ENCODE measurements around the gene KDELR3. TPM values are rescaled to one million over a fixed set of nuclear protein-coding genes. Genes with fewer than 3 reads are reported as not detected.
"Not testable (repeated sequence)": the region's sequence is repeated elsewhere in the genome, so short reads cannot be mapped to it uniquely, and the experiment has no call there.

The KDELR3 gene
- total RNA-seq, 6 donors from 2014 or later: 7.3 to 14.2 (median 9.7) TPM

DNA sequence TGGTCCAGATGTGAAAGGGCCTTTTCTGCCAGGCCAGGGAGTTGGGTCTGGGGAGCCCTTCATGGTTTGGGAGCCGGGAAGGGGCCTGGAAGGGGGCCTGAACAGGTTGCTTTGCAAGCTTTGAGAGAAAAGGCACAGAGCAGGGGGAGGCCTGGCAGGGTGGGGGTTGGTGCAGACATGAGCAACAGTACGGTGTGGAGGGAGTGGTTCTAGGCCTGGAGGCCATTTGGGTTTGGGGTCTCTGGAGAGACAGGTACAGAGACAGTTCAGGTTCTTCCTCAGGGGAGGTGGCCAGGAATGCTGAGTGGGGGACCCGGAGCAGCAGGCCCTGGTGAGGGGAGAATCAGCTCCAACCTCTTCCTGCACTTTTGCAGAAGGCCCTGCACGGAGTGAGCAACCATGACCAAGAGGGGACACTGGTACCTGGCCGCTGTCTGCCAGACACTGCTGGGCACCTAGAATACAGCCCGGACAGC is 1.4 kb downstream of the KDELR3 start:
- H3K36me3 ChIP-seq: no peaks in the 10 kb centered on the region
- no peak for ATAC-seq (ENCODE audit: low FRiP score in 2 of 2)
- H3K27me3 ChIP-seq: no peaks in the 10 kb centered on the region
- H3K27ac ChIP-seq: no peak overlapping the region
- no peak overlapping the region for H3K4me3 ChIP-seq
- WGBS, 2 donors: 95 to 97% methylated on average over 6 of the region's 6 CpGs
- H3K9me3 ChIP-seq: no peaks in the 10 kb centered on the region
- TF ChIP-seq POLR2A (IDR thresholded peaks at IDR 0.05) (no peak), POLR2AphosphoS5 (IDR thresholded peaks at IDR 0.05) (no peak), EP300 (IDR thresholded peaks at IDR 0.05) (no peak)
- TF ChIP-seq, protein P1, sequence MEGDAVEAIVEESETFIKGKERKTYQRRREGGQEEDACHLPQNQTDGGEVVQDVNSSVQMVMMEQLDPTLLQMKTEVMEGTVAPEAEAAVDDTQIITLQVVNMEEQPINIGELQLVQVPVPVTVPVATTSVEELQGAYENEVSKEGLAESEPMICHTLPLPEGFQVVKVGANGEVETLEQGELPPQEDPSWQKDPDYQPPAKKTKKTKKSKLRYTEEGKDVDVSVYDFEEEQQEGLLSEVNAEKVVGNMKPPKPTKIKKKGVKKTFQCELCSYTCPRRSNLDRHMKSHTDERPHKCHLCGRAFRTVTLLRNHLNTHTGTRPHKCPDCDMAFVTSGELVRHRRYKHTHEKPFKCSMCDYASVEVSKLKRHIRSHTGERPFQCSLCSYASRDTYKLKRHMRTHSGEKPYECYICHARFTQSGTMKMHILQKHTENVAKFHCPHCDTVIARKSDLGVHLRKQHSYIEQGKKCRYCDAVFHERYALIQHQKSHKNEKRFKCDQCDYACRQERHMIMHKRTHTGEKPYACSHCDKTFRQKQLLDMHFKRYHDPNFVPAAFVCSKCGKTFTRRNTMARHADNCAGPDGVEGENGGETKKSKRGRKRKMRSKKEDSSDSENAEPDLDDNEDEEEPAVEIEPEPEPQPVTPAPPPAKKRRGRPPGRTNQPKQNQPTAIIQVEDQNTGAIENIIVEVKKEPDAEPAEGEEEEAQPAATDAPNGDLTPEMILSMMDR (IDR thresholded peaks at IDR 0.05): no peak
- DNase-seq: no peak
- H3K4me1 ChIP-seq: peaks cover 15 to 19% (median 16%) of the 10 kb centered on the region in 4 donors

DNA sequence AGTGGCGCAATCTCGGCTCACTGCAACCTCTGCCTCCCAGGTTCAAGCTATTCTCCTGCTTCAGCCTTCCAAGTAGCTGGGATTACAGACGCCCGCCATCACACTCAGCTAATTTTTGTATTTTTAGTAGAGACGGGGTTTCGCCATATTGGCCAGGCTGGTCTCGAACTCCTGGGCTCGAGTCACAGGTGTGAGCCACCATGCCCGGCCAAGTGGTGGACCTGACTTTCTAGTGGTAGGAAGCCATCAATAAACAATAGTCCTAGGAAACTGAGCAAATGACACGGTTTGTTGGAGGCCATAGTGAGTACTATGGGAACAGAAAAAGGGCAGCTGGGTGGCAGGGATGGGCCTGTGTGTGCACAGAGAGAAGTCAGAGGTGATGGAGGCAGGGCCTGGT is 2.3 kb downstream of the KDELR3 start:
- not testable (repeated sequence) for H3K4me3 ChIP-seq; H3K36me3 ChIP-seq; DNase-seq; H3K27me3 ChIP-seq; H3K27ac ChIP-seq; H3K9me3 ChIP-seq; ATAC-seq (ENCODE audit: low FRiP score in 2 of 2)
- WGBS, 2 donors: 94 to 97% methylated on average over 9 to 10 of the region's 10 CpGs
- H3K4me1 ChIP-seq: peaks cover 15 to 19% (median 16%) of the 10 kb centered on the region in 4 donors

DNA sequence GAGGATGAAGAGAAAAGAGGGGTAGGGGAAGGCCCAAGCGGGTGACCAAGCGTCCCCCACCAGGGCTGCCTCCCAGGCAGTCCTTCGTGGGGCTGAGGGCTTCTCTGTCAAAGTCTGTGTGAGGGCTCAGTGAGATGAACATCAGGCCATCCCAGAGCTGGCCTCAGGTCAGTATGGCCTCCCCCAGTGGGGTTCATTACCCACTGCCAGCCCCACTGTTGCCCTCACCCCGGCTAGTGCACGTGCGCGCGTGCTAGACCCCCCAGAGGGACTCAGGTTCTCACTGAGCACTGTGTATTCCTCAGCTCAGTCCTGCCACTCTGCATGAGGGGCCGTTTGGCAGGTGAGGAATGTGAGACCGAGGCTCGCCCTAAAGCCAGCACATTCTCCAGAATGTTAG is 3.3 kb downstream of the KDELR3 start:
- no peak for TF ChIP-seq POLR2A (IDR thresholded peaks at IDR 0.05)
- TF ChIP-seq POLR2AphosphoS5 (IDR thresholded peaks at IDR 0.05): no peak
- TF ChIP-seq, protein P1 (IDR thresholded peaks at IDR 0.05): no peak
- TF ChIP-seq EP300 (IDR thresholded peaks at IDR 0.05): no peak
- no peaks in the 10 kb centered on the region for H3K27me3 ChIP-seq
- ATAC-seq (ENCODE audit: low FRiP score in 2 of 2) (no peak), DNase-seq (no peak)
- peaks cover 15 to 19% (median 16%) of the 10 kb centered on the region in 4 donors for H3K4me1 ChIP-seq
- H3K36me3 ChIP-seq: no peaks in the 10 kb centered on the region
- no peak overlapping the region for H3K27ac ChIP-seq
- H3K9me3 ChIP-seq: no peaks in the 10 kb centered on the region
- H3K4me3 ChIP-seq: no peak overlapping the region
- 90 to 93% methylated on average over 6 to 8 of the region's 11 CpGs for WGBS, 2 donors

DNA sequence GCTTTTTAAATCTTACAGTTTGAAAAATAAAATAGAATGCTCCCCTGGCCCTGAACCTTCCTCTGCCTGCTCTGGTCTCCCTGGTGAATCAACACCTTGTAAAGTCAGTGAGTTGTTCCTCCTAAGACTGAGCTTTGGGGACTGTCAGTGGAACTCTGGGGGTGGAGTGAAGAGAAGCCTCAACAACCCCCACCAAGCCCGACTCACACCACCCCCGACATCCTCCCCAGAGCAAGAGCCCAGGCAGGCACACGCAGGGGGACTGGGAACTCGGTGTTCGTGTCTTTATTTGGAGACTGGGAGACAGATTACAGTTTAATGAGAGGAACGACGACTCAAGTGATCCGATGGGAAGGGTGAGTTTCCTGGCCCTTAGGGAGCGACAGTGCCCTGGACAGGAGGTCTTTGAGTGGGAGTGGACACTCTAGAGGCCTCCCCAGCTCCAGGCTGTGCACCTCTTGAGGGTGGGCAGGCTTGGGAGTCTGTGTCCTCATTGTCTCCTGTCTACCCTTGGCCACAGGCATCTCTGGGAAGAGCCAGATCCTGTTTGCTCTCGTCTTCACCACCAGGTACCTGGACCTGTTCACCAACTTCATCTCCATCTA is 6.2 kb downstream of the KDELR3 start:
- 76 to 77% methylated on average over 10 of the region's 10 CpGs for WGBS, 2 donors

DNA sequence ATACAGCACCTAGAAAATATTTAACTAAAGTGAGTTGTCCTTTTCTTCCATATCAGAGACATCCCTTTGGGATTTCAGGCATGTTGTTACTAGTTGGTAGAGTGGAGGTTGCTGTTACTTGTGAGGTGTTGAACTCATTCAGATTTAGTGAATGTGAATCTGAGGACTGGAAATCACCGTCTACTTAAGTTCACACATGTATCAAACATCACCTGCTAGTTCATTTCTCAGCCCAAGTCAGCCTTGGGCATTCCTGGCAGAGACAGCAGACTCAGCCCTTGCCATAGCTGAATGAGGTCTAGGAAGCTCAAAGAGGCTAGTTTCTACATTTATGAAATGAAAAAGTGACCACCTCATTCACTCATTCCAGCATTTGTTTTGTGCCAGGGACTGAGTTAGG is 9.7 kb downstream of the KDELR3 start:
- WGBS, 2 donors: 79 to 83% methylated on average over 1 of the region's 1 CpG
- TF ChIP-seq POLR2AphosphoS5 (IDR thresholded peaks at IDR 0.05) (no peak), EP300 (IDR thresholded peaks at IDR 0.05) (no peak), POLR2A (IDR thresholded peaks at IDR 0.05) (no peak)
- TF ChIP-seq, protein P1 (IDR thresholded peaks at IDR 0.05): no peak
- ATAC-seq (ENCODE audit: low FRiP score in 2 of 2) (no peak), DNase-seq (no peak)
- Histone ChIP-seq H3K27me3 (no peaks in the 10 kb centered on the region), H3K27ac (no peak overlapping the region), H3K4me1 (peaks cover 0 to 6% (median 0%) of the 10 kb centered on the region in 4 donors), H3K36me3 (peaks cover 2 to 36% (median 13%) of the 10 kb centered on the region in 4 donors), H3K9me3 (no peaks in the 10 kb centered on the region), H3K4me3 (no peak overlapping the region)

More for the DNA sequence above, 6.2 kb downstream of the KDELR3 start:
- DNase-seq: peak in 1 of 2 donors; percentile 2
- ATAC-seq (ENCODE audit: low FRiP score in 2 of 2): no peak
- no peaks in the 10 kb centered on the region for H3K9me3 ChIP-seq
- TF ChIP-seq, protein P1 (IDR thresholded peaks at IDR 0.05): no peak
- peaks cover 0 to under 1% (median 0%) of the 10 kb centered on the region in 4 donors for H3K4me1 ChIP-seq
- H3K4me3 ChIP-seq: no peak overlapping the region
- no peaks in the 10 kb centered on the region for H3K27me3 ChIP-seq
- no peak overlapping the region for H3K27ac ChIP-seq
- H3K36me3 ChIP-seq: peaks cover 0 to 3% (median 0%) of the 10 kb centered on the region in 4 donors

Measured in upper lobe of left lung (tissue), 6 donors.